GM18498 (cell line): Measurements from ENCODE around the gene KPNB1.

Experiments
- ATAC-seq: cut with Tn5 transposase; IDR thresholded peaks from one replicate; pipeline ENCODE4 v1.9.1; 2021; ENCODE audit warnings: mild to moderate bottlenecking, moderate library complexity; ENCODE audit not compliant: unreplicated experiment

KPNB1 gene

GRCh38 chr17:47711366-47712099, 61.8 kb downstream of the KPNB1 start:
- no peak for ATAC-seq

GRCh38 chr17:47712330-47713023, 62.8 kb downstream of the KPNB1 start:
- ATAC-seq: no peak

GRCh38 chr17:47713980-47714700, 64.4 kb downstream of the KPNB1 start:
- no peak for ATAC-seq

GRCh38 chr17:47714773-47715396, 65.2 kb downstream of the KPNB1 start:
- ATAC-seq: peak; percentile 37

GRCh38 chr17:47715669-47716325, 66.1 kb downstream of the KPNB1 start:
- ATAC-seq: no peak

GRCh38 chr17:47716375-47716774, 66.7 kb downstream of the KPNB1 start:
- no peak for ATAC-seq

GRCh38 chr17:47717261-47717697, 67.6 kb downstream of the KPNB1 start:
- no peak for ATAC-seq

- no peak for ATAC-seq
These were observed 68.4 kb downstream of the KPNB1 start for GRCh38 chr17:47717979-47718621.

- ATAC-seq: no peak
These were observed 69.1 kb downstream of the KPNB1 start for GRCh38 chr17:47718634-47719405.

- no peak for ATAC-seq
These were observed 69.9 kb downstream of the KPNB1 start for GRCh38 chr17:47719411-47720152.

- ATAC-seq: no peak
These were observed 70.5 kb downstream of the KPNB1 start for GRCh38 chr17:47720196-47720595.

- no peak for ATAC-seq
These were observed 71.2 kb downstream of the KPNB1 start for GRCh38 chr17:47720754-47721533.

GRCh38 chr17:47721725-47722124, 72.0 kb downstream of the KPNB1 start:
- no peak for ATAC-seq

- no peak for ATAC-seq
These were observed 75.0 kb downstream of the KPNB1 start for GRCh38 chr17:47724705-47725104.

- no peak for ATAC-seq
These were observed 75.9 kb downstream of the KPNB1 start for GRCh38 chr17:47725446-47726111.

GRCh38 chr17:47726796-47727703, 77.3 kb downstream of the KPNB1 start:
- no peak for ATAC-seq

- no peak for ATAC-seq
These were observed 78.0 kb downstream of the KPNB1 start for GRCh38 chr17:47727704-47728036.
